ENCODE measurements around the gene KCNB1.

DNA sequence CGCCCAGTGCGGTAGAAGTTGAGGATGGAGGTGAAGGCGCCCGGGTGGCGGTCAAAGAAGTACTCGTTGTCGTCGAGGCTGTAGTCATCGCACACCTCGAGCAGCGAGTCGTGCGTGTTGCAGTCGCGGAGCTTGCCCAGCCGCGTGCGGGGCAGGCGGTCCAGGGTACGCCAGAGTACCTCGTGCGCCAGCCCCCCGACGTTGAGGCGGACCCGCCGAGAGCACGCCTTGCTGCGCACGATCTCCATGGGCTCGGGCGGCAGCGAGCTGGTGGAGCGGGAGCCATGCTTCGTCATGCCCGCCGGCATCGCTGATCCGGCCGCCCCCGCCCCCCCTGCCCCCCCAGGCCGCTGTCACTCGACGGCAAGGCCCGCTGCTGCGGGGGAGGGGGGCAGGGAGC, 295 bp downstream of the KCNB1 start:
- TF ChIP-seq, protein P1, sequence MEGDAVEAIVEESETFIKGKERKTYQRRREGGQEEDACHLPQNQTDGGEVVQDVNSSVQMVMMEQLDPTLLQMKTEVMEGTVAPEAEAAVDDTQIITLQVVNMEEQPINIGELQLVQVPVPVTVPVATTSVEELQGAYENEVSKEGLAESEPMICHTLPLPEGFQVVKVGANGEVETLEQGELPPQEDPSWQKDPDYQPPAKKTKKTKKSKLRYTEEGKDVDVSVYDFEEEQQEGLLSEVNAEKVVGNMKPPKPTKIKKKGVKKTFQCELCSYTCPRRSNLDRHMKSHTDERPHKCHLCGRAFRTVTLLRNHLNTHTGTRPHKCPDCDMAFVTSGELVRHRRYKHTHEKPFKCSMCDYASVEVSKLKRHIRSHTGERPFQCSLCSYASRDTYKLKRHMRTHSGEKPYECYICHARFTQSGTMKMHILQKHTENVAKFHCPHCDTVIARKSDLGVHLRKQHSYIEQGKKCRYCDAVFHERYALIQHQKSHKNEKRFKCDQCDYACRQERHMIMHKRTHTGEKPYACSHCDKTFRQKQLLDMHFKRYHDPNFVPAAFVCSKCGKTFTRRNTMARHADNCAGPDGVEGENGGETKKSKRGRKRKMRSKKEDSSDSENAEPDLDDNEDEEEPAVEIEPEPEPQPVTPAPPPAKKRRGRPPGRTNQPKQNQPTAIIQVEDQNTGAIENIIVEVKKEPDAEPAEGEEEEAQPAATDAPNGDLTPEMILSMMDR (conservative IDR thresholded peaks at IDR 0.05), result no peak
- no peak for TF ChIP-seq EZH2 (IDR thresholded peaks at IDR 0.05; ENCODE audit: low read depth)

All from PC-9 (cell line).